IPS-20b (cell line): ENCODE measurements around the gene GTPBP3.
A peak's percentile ranks its signal among the peaks of the same experiment; 100 is the strongest.

ENCODE experiments used
- H3K27ac ChIP-seq: one replicate; pipeline ENCODE4 v1.5.1; 2013; ENCODE audit warnings: low read length
- H3K27me3 ChIP-seq: 2 replicates; pipeline ENCODE4 v1.6.1; 2013; ENCODE audit warnings: mild to moderate bottlenecking, low read length, inconsistent platforms; ENCODE audit not compliant: insufficient read depth
- H3K36me3 ChIP-seq: 2 replicates; pipeline ENCODE4 v1.6.1; 2013; ENCODE audit warnings: low read depth, mild to moderate bottlenecking, inconsistent platforms, low read length, moderate library complexity; ENCODE audit not compliant: insufficient read depth
- H3K4me1 ChIP-seq: 2 replicates; pipeline ENCODE4 v1.6.1; 2013; ENCODE audit warnings: mild to moderate bottlenecking, control low read depth, inconsistent platforms, low read length, moderate library complexity; ENCODE audit not compliant: insufficient read depth
- H3K4me3 ChIP-seq: 2 replicates; pipeline ENCODE4 v1.5.1; 2013; ENCODE audit warnings: mild to moderate bottlenecking, low read length, inconsistent platforms
- H3K9ac ChIP-seq: 2 replicates; pipeline ENCODE4 v1.6.1; 2013; ENCODE audit warnings: low read depth, mild to moderate bottlenecking, inconsistent platforms, low read length, moderate library complexity
- H3K9me3 ChIP-seq: 2 replicates; pipeline ENCODE4 v1.6.1; 2013; ENCODE audit warnings: mild to moderate bottlenecking, low read depth, low read length, inconsistent platforms; ENCODE audit not compliant: insufficient read depth

The GTPBP3 gene

GRCh38 chr19:17340302-17340870 is 3.0 kb downstream of the GTPBP3 start:
- Histone ChIP-seq H3K36me3 (peaks cover 16% of the 10 kb centered on the region; the same call in 1 of the 2 replicates), H3K9me3 (no peaks in the 10 kb centered on the region), H3K4me1 (peaks cover 3% of the 10 kb centered on the region; the same call in 1 of the 2 replicates), H3K4me3 (peak overlapping the region; percentile 50; the same call in 1 of the 2 replicates), H3K27ac (no peak overlapping the region), H3K9ac (no peak overlapping the region), H3K27me3 (no peaks in the 10 kb centered on the region)

- Histone ChIP-seq H3K9me3 (no peaks in the 10 kb centered on the region), H3K36me3 (peaks cover 16% of the 10 kb centered on the region; the same call in 1 of the 2 replicates), H3K9ac (peak overlapping the region; percentile 52; the same call in 1 of the 2 replicates), H3K4me3 (peak overlapping the region; percentile 44; the same call in 1 of the 2 replicates), H3K4me1 (peaks cover 3% of the 10 kb centered on the region; the same call in 1 of the 2 replicates), H3K27me3 (no peaks in the 10 kb centered on the region), H3K27ac (peak overlapping the region; percentile 23)
These were observed 3.6 kb downstream of the GTPBP3 start for GRCh38 chr19:17340871-17341357.

- H3K9me3 ChIP-seq, result no peaks in the 10 kb centered on the region
- H3K27me3 ChIP-seq, result no peaks in the 10 kb centered on the region
- peaks cover 16% of the 10 kb centered on the region; the same call in 1 of the 2 replicates for H3K36me3 ChIP-seq
- H3K4me3 ChIP-seq, result no peak overlapping the region
- H3K9ac ChIP-seq, result peak overlapping the region; percentile 52; the same call in 1 of the 2 replicates
- H3K4me1 ChIP-seq, result peaks cover 3% of the 10 kb centered on the region; the same call in 1 of the 2 replicates
- H3K27ac ChIP-seq, result peak overlapping the region; percentile 23
These were observed 4.0 kb downstream of the GTPBP3 start for GRCh38 chr19:17341386-17341785.

GRCh38 chr19:17341845-17342244 is 4.5 kb downstream of the GTPBP3 start:
- no peaks in the 10 kb centered on the region for H3K27me3 ChIP-seq
- peaks cover 3% of the 10 kb centered on the region; the same call in 1 of the 2 replicates for H3K4me1 ChIP-seq
- no peak overlapping the region for H3K27ac ChIP-seq
- no peaks in the 10 kb centered on the region for H3K9me3 ChIP-seq
- peaks cover 16% of the 10 kb centered on the region; the same call in 1 of the 2 replicates for H3K36me3 ChIP-seq
- no peak overlapping the region for H3K9ac ChIP-seq
- no peak overlapping the region for H3K4me3 ChIP-seq

- H3K36me3 ChIP-seq, result peaks cover 14% of the 10 kb centered on the region; the same call in 1 of the 2 replicates
- no peak overlapping the region for H3K4me3 ChIP-seq
- H3K27me3 ChIP-seq, result no peaks in the 10 kb centered on the region
- no peak overlapping the region for H3K27ac ChIP-seq
- no peak overlapping the region for H3K9ac ChIP-seq
- H3K4me1 ChIP-seq, result peaks cover 6% of the 10 kb centered on the region; the same call in 1 of the 2 replicates
- H3K9me3 ChIP-seq, result no peaks in the 10 kb centered on the region
These were observed 8.8 kb downstream of the GTPBP3 start for GRCh38 chr19:17346109-17346671.

GRCh38 chr19:17347361-17347760 is 10.0 kb downstream of the GTPBP3 start:
- H3K9ac ChIP-seq, result no peak overlapping the region
- no peaks in the 10 kb centered on the region for H3K27me3 ChIP-seq
- no peak overlapping the region for H3K27ac ChIP-seq
- peaks cover 3% of the 10 kb centered on the region; the same call in 1 of the 2 replicates for H3K36me3 ChIP-seq
- peaks cover 6% of the 10 kb centered on the region; the same call in 1 of the 2 replicates for H3K4me1 ChIP-seq
- no peaks in the 10 kb centered on the region for H3K9me3 ChIP-seq
- no peak overlapping the region for H3K4me3 ChIP-seq

- H3K4me3 ChIP-seq, result no peak overlapping the region
- no peak overlapping the region for H3K9ac ChIP-seq
- H3K4me1 ChIP-seq, result peaks cover 6% of the 10 kb centered on the region; the same call in 1 of the 2 replicates
- H3K36me3 ChIP-seq, result no peaks in the 10 kb centered on the region
- no peaks in the 10 kb centered on the region for H3K9me3 ChIP-seq
- H3K27me3 ChIP-seq, result no peaks in the 10 kb centered on the region
- no peak overlapping the region for H3K27ac ChIP-seq
These were observed 10.5 kb downstream of the GTPBP3 start for GRCh38 chr19:17347877-17348276.

- H3K27ac ChIP-seq, result no peak overlapping the region
- peaks cover 6% of the 10 kb centered on the region; the same call in 1 of the 2 replicates for H3K4me1 ChIP-seq
- H3K4me3 ChIP-seq, result peak overlapping the region; percentile 20; the same call in 1 of the 2 replicates
- H3K36me3 ChIP-seq, result no peaks in the 10 kb centered on the region
- H3K27me3 ChIP-seq, result no peaks in the 10 kb centered on the region
- H3K9ac ChIP-seq, result peak overlapping the region; percentile 54; the same call in 1 of the 2 replicates
- H3K9me3 ChIP-seq, result no peaks in the 10 kb centered on the region
These were observed 11.3 kb downstream of the GTPBP3 start for GRCh38 chr19:17348700-17349099.

- H3K27me3 ChIP-seq, result no peaks in the 10 kb centered on the region
- H3K9ac ChIP-seq, result no peak overlapping the region
- H3K4me1 ChIP-seq, result peaks cover 6% of the 10 kb centered on the region; the same call in 1 of the 2 replicates
- no peaks in the 10 kb centered on the region for H3K9me3 ChIP-seq
- no peak overlapping the region for H3K4me3 ChIP-seq
- H3K27ac ChIP-seq, result no peak overlapping the region
- no peaks in the 10 kb centered on the region for H3K36me3 ChIP-seq
These were observed 14.6 kb downstream of the GTPBP3 start for GRCh38 chr19:17351815-17352435.

GRCh38 chr19:17352608-17353280 is 15.4 kb downstream of the GTPBP3 start:
- Histone ChIP-seq H3K9ac (no peak overlapping the region), H3K4me3 (no peak overlapping the region), H3K27me3 (no peaks in the 10 kb centered on the region), H3K4me1 (peaks cover 6% of the 10 kb centered on the region; the same call in 1 of the 2 replicates), H3K36me3 (no peaks in the 10 kb centered on the region), H3K27ac (no peak overlapping the region), H3K9me3 (no peaks in the 10 kb centered on the region)

GRCh38 chr19:17353386-17353785 is 16.0 kb downstream of the GTPBP3 start:
- H3K9me3 ChIP-seq, result no peaks in the 10 kb centered on the region
- no peaks in the 10 kb centered on the region for H3K27me3 ChIP-seq
- no peak overlapping the region for H3K27ac ChIP-seq
- no peak overlapping the region for H3K9ac ChIP-seq
- H3K4me3 ChIP-seq, result no peak overlapping the region
- H3K36me3 ChIP-seq, result no peaks in the 10 kb centered on the region
- peaks cover 6% of the 10 kb centered on the region; the same call in 1 of the 2 replicates for H3K4me1 ChIP-seq
